Stimulated activated naive CD4-positive, alpha-beta T cell (primary cell): ENCODE measurements around the gene TSHZ2.
"Not testable (repeated sequence)": the region's sequence is repeated elsewhere in the genome, so short reads cannot be mapped to it uniquely, and the experiment has no call there.

ENCODE experiments used
- DNase-seq, 6 experiments: peaks; one replicate each; lab custom pipeline; 2025; lab: John Stamatoyannopoulos, UW

Gene TSHZ2

GRCh38 chr20:53447316-53447715 is 475.2 kb downstream of the TSHZ2 start:
- no peak for DNase-seq

- no peak for DNase-seq
Measured at GRCh38 chr20:53448426-53448825, 476.3 kb downstream of the TSHZ2 start.

DNA sequence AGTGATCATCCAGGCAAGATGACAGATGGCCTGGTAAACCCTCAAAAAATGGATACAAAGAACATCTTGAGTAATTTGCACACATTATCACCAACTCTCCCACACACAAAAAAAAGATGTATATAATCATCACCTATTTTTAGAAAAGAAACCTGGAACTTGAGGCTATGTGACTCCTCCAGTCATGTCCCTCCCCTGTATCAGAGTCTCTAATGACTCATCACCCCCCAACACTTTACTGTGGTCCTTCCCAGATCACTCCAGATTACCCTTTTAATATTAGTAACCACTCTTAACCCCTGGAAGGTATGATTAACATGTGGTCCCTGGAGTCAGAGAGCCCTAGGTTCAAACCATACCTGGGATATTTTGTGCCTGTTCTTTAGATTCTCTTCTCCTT is 476.7 kb downstream of the TSHZ2 start:
- no peak for DNase-seq

GRCh38 chr20:53453076-53453475 is 480.9 kb downstream of the TSHZ2 start:
- no peak for DNase-seq

GRCh38 chr20:53454675-53455276 is 482.6 kb downstream of the TSHZ2 start:
- DNase-seq, result no peak

- no peak for DNase-seq
Measured at GRCh38 chr20:53463101-53463972, 491.2 kb downstream of the TSHZ2 start.

- DNase-seq, result no peak
Measured at GRCh38 chr20:53466279-53466678, 494.1 kb downstream of the TSHZ2 start.

- no peak for DNase-seq
Measured at GRCh38 chr20:53468587-53468986, 496.4 kb downstream of the TSHZ2 start.

DNA sequence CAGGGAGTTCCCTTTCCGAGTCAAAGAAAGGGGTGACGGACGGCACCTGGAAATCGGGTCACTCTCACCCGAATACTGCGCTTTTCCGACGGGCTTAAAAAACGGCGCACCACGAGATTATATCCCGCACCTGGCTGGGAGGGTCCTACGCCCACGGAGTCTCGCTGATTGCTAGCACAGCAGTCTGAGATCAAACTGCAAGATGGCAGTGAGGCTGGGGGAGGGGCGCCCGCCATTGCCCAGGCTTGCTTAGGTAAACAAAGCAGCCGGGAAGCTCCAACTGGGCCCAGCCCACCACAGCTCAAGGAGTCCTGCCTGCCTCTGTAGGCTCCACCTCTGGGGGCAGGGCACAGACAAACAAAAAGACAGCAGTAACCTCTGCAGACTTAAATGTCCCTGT is 500.7 kb downstream of the TSHZ2 start:
- DNase-seq, result not testable (repeated sequence)

DNA sequence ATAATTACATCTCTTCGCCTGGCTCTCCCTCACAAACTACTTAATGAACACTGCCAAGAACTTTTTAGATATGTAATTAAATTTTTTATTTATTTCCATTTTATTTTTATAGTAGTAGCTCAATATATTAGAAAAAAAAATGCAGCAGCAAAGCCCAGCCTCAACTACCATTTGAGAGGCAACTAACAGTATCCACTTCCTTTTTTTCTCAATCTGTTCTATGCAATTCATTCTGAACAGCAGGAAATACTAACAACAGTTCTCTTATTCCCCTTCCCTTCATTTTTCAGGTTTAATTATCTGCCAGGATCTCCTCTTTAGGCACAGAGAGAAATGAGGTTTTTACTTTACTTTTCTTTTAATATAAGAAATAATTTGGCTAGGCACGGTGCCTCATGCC is 508.8 kb downstream of the TSHZ2 start:
- DNase-seq, result no peak

DNA sequence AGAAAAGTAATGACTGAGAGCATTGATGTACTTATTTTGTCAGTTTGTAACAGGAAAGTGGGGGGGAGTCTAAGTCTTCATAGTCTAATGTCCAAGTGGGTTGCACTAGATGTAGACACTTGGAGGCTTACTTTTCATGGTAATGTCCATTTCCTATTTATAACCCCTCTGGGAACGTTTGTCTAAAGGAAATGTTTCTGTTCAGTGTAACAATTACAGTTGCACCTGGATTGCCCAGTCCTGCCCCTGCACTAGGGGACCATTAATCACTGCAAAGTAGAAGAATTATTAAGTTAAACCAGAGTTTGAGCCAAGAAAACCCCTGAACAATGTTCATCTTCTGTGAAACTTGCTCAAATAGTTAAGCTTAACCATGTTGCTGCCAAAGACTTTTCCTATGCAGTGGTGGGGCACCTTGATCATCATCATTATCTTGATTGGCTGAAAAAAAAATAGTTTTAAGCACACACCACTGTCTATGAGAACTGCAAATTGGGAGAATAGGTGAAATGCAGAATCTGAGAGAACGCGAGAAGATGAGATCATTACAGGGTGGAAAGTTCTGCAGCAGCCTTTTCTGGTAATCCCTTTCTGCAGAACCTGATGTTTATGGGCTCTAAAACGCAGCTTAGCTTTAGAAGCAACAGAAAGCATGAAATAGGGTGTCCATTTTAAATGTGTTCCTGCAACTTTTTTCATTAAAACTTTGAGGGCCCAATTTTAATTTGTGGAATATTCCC is 515.5 kb downstream of the TSHZ2 start:
- no peak for DNase-seq

GRCh38 chr20:53488775-53489272 is 516.7 kb downstream of the TSHZ2 start:
- no peak for DNase-seq

- DNase-seq, result no peak
Measured at GRCh38 chr20:53489528-53489927, 517.4 kb downstream of the TSHZ2 start.

- no peak for DNase-seq
Measured at GRCh38 chr20:53490620-53491019, 518.5 kb downstream of the TSHZ2 start.

DNA sequence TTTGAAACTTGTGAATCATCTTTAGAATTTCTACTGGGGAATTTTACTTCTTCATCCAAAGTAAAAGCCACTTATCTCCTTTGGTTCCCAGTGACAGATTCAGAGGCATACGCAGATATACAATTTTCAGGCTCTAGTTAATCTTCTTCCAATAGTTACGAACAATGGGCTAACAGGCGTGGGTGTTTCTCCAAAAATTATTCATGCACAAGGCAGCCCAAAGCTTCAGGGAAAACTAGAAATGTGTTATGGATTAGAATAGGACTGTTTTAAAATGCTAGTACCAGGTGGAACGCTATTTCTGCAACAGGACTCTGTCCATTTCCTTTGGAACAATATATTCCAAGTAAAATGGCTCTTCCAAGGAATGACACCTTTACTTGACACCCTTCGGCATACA is 519.3 kb downstream of the TSHZ2 start:
- DNase-seq, result no peak

GRCh38 chr20:53492212-53492611 is 520.1 kb downstream of the TSHZ2 start:
- DNase-seq, result no peak

GRCh38 chr20:53493311-53493857 is 521.2 kb downstream of the TSHZ2 start:
- no peak for DNase-seq

DNA sequence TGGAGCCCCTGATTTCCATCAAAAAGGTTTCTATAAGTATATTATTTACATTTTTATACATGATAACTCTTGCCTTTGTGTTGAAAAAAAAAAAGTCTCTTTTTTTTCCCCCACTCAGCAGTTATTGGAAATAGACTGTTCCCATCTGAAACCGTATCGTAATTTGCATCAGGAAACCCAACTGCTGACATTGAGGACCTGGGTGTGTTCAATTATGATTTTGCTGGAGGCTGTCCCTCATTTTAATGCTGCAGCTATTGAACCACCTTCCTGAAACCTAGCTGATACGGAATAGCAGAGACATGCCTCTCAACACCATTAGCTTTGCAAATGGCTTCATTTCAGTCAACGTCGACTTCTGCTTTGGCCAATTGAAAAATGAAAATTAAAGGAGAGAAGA is 522.6 kb downstream of the TSHZ2 start:
- no peak for DNase-seq

DNA sequence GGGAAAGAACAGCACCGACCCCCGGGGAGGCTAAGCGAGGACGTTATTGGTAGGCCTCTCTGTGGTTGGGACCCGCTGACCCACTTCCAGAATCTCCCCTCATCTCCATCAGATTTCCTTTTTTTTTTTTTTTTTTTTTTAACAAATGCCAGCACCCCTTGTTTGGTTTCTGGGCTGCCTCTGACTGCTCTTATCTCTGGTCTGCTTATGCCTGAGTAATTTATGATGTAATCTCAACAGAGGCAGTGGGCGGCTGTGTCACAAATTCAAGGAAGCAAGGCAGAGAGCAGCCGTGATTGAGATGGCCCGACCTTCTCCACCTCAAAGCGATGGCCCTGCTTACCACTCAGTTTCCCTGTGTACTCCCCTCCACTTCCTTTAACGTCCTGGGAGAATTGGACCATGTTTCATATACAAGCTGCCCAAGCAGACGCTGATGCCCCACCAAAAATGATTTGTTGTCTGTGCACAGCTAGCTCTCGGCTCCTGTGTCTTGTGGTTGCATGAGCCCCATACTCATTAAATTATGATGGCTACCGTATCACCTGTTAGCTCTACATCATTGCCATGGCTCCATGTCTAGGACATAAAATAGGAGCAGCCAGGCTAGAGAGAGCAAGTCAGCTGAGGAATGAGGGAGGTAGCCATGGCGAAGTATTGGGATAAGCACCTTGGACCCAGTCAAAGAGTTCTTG is 523.4 kb downstream of the TSHZ2 start:
- DNase-seq, result no peak

GRCh38 chr20:53497246-53497645 is 525.1 kb downstream of the TSHZ2 start:
- no peak for DNase-seq

DNA sequence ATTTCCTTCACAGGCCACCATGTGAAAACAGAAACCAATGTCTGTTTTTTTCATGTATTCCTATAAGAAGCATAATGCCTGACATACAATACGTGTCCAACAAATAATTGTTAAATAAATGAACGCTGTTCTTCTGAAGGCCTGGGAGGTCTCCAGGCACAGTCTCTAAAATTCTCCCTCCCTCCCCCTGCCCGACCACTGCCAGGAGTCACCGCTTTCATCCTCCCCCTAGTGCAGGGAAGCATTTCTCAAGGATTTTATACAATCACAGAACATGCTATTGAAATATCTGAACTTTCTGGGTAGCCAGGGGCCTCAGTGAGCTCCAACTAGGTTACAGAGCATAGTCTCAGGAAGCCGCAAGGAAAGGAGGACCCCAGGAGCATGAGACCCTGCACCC is 526.2 kb downstream of the TSHZ2 start:
- no peak for DNase-seq

- no peak for DNase-seq
Measured at GRCh38 chr20:53500651-53501050, 528.5 kb downstream of the TSHZ2 start.
